HEK293 (cell line): ENCODE data around the gene PRSS22.
A peak's percentile ranks its signal among the peaks of the same experiment; 100 is the strongest.

Experiments
- CTCF ChIA-PET: fragments of 350-600 bp; formaldehyde crosslinking; extraction: SDS; loops from one replicate; lab custom pipeline; 2021; ENCODE audit warnings: antibody characterized with exemption; lab: Yijun Ruan, JAX
- POLR2A ChIA-PET: fragments of 300-600 bp; formaldehyde crosslinking; extraction: SDS; loops from one replicate; lab custom pipeline; 2020; ENCODE audit warnings: antibody characterized with exemption, inconsistent platforms; lab: Yijun Ruan, JAX
- H3K27ac ChIP-seq: fragments of 200-500 bp; sonication (Bioruptor generic); 2 replicates; pipeline ENCODE4 v1.5.1; 2014; ENCODE audit warnings: low read depth, low read length, control low read depth, inconsistent platforms; ENCODE audit errors: extremely low read depth
- H3K36me3 ChIP-seq, 2 experiments: fragments of 200-500 bp in 1 of 2; sonication (Bioruptor generic) in 1 of 2; 1 replicate in 1 of 2; 2 replicates in 1 of 2; pipeline ENCODE4 v1.5.1; 2014 to 2017; ENCODE audit warnings: inconsistent platforms in 2 of 2, low read length in 2 of 2; ENCODE audit not compliant: control insufficient read depth in 2 of 2, insufficient read depth in 1 of 2
- H3K4me1 ChIP-seq: fragments of 200-500 bp; sonication (Bioruptor generic); 2 replicates; pipeline ENCODE4 v1.5.1; 2014; ENCODE audit warnings: mild to moderate bottlenecking, low read length, inconsistent platforms; ENCODE audit not compliant: control insufficient read depth, insufficient read depth
- H3K4me3 ChIP-seq: 2 replicates; pipeline ENCODE4 v1.5.1; 2011; ENCODE audit warnings: low read depth, mild to moderate bottlenecking, control low read depth, low read length, moderate library complexity
- H3K9me3 ChIP-seq: fragments of 200-500 bp; sonication (Bioruptor generic); 2 replicates; pipeline ENCODE4 v1.5.1; 2014; ENCODE audit warnings: low read depth, low read length, inconsistent platforms; ENCODE audit not compliant: control insufficient read depth, insufficient read depth
- EGR2 ChIP-seq: fragments of 450-650 bp; formaldehyde crosslinking; IDR thresholded peaks from 2 replicates; pipeline ENCODE4 v1.5.1; 2016; ENCODE audit warnings: low read depth, missing biosample characterization, missing genetic modification characterization
- GLIS2 ChIP-seq: fragments of 450-650 bp; formaldehyde crosslinking; IDR thresholded peaks from 2 replicates; pipeline ENCODE4 v1.5.1; 2016; ENCODE audit warnings: missing biosample characterization, missing genetic modification characterization
- PATZ1 ChIP-seq: fragments of 450-650 bp; formaldehyde crosslinking; IDR thresholded peaks from 2 replicates; pipeline ENCODE4 v1.5.1; 2016; ENCODE audit warnings: missing biosample characterization, missing genetic modification characterization
- ZBTB17 ChIP-seq: fragments of 450-650 bp; formaldehyde crosslinking; IDR thresholded peaks from 2 replicates; pipeline ENCODE4 v1.5.1; 2016; ENCODE audit warnings: missing biosample characterization, missing genetic modification characterization
- ZFHX2 ChIP-seq: fragments of 450-650 bp; formaldehyde crosslinking; conservative IDR thresholded peaks from 2 replicates; pipeline ENCODE4 v1.5.1; 2016; ENCODE audit warnings: missing biosample characterization, missing genetic modification characterization
- ZNF2 ChIP-seq: fragments of 450-650 bp; formaldehyde crosslinking; IDR thresholded peaks from 2 replicates; pipeline ENCODE4 v1.5.1; 2016; ENCODE audit warnings: missing biosample characterization, missing genetic modification characterization
- ZNF23 ChIP-seq: fragments of 450-650 bp; formaldehyde crosslinking; IDR thresholded peaks from 2 replicates; pipeline ENCODE4 v1.5.1; 2016; ENCODE audit warnings: missing biosample characterization, missing genetic modification characterization, borderline replicate concordance
- ZNF335 ChIP-seq: fragments of 450-650 bp; formaldehyde crosslinking; conservative IDR thresholded peaks from 2 replicates; pipeline ENCODE4 v1.5.1; 2016; ENCODE audit warnings: missing biosample characterization, missing genetic modification characterization
- ZNF600 ChIP-seq: fragments of 450-650 bp; formaldehyde crosslinking; IDR thresholded peaks from 2 replicates; pipeline ENCODE4 v1.5.1; 2016; ENCODE audit warnings: missing biosample characterization, missing genetic modification characterization
- ZNF645 ChIP-seq: fragments of 450-650 bp; formaldehyde crosslinking; IDR thresholded peaks from 2 replicates; pipeline ENCODE4; 2016; ENCODE audit warnings: missing biosample characterization, missing genetic modification characterization
- ZNF654 ChIP-seq: fragments of 450-650 bp; formaldehyde crosslinking; IDR thresholded peaks from 2 replicates; pipeline ENCODE4 v1.5.1; 2016; ENCODE audit warnings: low read depth, missing biosample characterization, missing genetic modification characterization
- ZNF677 ChIP-seq: fragments of 450-650 bp; IDR thresholded peaks from 2 replicates; pipeline ENCODE4 v1.5.0; 2018; ENCODE audit warnings: missing biosample characterization, mild to moderate bottlenecking, missing genetic modification characterization, moderate library complexity
- ZXDB ChIP-seq: fragments of 450-650 bp; formaldehyde crosslinking; IDR thresholded peaks from 2 replicates; pipeline ENCODE4 v1.5.1; 2016; ENCODE audit warnings: missing biosample characterization, missing genetic modification characterization
- TF ChIP-seq, protein P1 (sequence below): fragments of 450-650 bp; formaldehyde crosslinking; IDR thresholded peaks from 2 replicates; pipeline ENCODE4 v1.5.1; 2016; ENCODE audit warnings: missing biosample characterization, missing genetic modification characterization
- TF ChIP-seq, protein P2 (sequence below): fragments of 450-650 bp; formaldehyde crosslinking; IDR thresholded peaks from 2 replicates; pipeline ENCODE4 v1.5.1; 2016; ENCODE audit warnings: missing biosample characterization, missing genetic modification characterization
- TF ChIP-seq, protein P3 (sequence below): fragments of 450-650 bp; formaldehyde crosslinking; IDR thresholded peaks from 2 replicates; pipeline ENCODE4 v1.5.1; 2016; ENCODE audit warnings: missing biosample characterization, missing genetic modification characterization

PRSS22 gene

GRCh38 chr16:2839650-2840450 is 18.1 kb downstream of the PRSS22 start (continued):
- no peak for TF ChIP-seq ZNF645 (tag by site-specific recombination)

GRCh38 chr16:2838928-2839327 is 19.0 kb downstream of the PRSS22 start:
- POLR2A ChIA-PET: interaction anchor here (0.5 to 2.0 kb wide), 3 partner anchors 20 to 66 kb away, joined by 3 to 14 read pairs (median 3); no protein-coding TSS in a partner anchor
- TF ChIP-seq PATZ1 (tag by site-specific recombination): peak; percentile 63
- TF ChIP-seq, protein P1, sequence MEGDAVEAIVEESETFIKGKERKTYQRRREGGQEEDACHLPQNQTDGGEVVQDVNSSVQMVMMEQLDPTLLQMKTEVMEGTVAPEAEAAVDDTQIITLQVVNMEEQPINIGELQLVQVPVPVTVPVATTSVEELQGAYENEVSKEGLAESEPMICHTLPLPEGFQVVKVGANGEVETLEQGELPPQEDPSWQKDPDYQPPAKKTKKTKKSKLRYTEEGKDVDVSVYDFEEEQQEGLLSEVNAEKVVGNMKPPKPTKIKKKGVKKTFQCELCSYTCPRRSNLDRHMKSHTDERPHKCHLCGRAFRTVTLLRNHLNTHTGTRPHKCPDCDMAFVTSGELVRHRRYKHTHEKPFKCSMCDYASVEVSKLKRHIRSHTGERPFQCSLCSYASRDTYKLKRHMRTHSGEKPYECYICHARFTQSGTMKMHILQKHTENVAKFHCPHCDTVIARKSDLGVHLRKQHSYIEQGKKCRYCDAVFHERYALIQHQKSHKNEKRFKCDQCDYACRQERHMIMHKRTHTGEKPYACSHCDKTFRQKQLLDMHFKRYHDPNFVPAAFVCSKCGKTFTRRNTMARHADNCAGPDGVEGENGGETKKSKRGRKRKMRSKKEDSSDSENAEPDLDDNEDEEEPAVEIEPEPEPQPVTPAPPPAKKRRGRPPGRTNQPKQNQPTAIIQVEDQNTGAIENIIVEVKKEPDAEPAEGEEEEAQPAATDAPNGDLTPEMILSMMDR: peak; percentile 95
- peak; percentile 55 for TF ChIP-seq ZNF600 (tag by site-specific recombination)
- TF ChIP-seq, protein P2, sequence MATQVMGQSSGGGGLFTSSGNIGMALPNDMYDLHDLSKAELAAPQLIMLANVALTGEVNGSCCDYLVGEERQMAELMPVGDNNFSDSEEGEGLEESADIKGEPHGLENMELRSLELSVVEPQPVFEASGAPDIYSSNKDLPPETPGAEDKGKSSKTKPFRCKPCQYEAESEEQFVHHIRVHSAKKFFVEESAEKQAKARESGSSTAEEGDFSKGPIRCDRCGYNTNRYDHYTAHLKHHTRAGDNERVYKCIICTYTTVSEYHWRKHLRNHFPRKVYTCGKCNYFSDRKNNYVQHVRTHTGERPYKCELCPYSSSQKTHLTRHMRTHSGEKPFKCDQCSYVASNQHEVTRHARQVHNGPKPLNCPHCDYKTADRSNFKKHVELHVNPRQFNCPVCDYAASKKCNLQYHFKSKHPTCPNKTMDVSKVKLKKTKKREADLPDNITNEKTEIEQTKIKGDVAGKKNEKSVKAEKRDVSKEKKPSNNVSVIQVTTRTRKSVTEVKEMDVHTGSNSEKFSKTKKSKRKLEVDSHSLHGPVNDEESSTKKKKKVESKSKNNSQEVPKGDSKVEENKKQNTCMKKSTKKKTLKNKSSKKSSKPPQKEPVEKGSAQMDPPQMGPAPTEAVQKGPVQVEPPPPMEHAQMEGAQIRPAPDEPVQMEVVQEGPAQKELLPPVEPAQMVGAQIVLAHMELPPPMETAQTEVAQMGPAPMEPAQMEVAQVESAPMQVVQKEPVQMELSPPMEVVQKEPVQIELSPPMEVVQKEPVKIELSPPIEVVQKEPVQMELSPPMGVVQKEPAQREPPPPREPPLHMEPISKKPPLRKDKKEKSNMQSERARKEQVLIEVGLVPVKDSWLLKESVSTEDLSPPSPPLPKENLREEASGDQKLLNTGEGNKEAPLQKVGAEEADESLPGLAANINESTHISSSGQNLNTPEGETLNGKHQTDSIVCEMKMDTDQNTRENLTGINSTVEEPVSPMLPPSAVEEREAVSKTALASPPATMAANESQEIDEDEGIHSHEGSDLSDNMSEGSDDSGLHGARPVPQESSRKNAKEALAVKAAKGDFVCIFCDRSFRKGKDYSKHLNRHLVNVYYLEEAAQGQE (tag by site-specific recombination): peak; percentile 61; the same call in 1 of the 2 replicates
- TF ChIP-seq ZNF335: peak; percentile 66
- peak; percentile 79; the same call in 1 of the 2 replicates for TF ChIP-seq ZNF2
- TF ChIP-seq, protein P3, sequence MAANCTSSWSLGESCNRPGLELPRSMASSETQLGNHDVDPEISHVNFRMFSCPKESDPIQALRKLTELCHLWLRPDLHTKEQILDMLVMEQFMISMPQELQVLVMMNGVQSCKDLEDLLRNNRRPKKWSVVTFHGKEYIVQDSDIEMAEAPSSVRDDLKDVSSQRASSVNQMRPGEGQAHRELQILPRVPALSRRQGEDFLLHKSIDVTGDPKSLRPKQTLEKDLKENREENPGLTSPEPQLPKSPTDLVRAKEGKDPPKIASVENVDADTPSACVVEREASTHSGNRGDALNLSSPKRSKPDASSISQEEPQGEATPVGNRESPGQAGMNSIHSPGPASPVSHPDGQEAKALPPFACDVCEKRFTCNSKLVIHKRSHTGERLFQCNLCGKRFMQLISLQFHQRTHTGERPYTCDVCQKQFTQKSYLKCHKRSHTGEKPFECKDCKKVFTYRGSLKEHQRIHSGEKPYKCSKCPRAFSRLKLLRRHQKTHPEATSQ (tag by site-specific recombination): no peak
- TF ChIP-seq ZNF654 (tag by site-specific recombination): peak; percentile 67
- TF ChIP-seq ZXDB (tag by site-specific recombination): 0 out of 2 replicates have a peak, but pooled peaks have one; percentile 24
- peak; percentile 55 for TF ChIP-seq ZFHX2 (tag by site-specific recombination)
- TF ChIP-seq ZNF23: no peak
- TF ChIP-seq GLIS2: 0 out of 2 replicates have a peak, but pooled peaks have one; percentile 23
- peak; percentile 49 for TF ChIP-seq EGR2 (tag by site-specific recombination)
- peak; percentile 44 for TF ChIP-seq ZBTB17 (tag by site-specific recombination)
- no peak for TF ChIP-seq ZNF677 (tag by site-specific recombination)
- Histone ChIP-seq H3K27ac (no peak overlapping the region), H3K4me1 (no peaks in the 10 kb centered on the region), H3K4me3 (no peak overlapping the region), H3K9me3 (no peaks in the 10 kb centered on the region), H3K36me3 (no peaks in the 10 kb centered on the region)
- CTCF ChIA-PET: interaction anchor here (0.6 to 3.0 kb wide), 21 partner anchors 8 to 189 kb away, joined by 3 to 25 read pairs (median 6); partner anchors contain the start of gene ZG16B
